A673 (cell line): ENCODE measurements around the gene NF1. TPM values are rescaled to one million over a fixed set of nuclear protein-coding genes. Genes with fewer than 3 reads are reported as not detected.

Experiments used
- BruUV-seq: library from RNA; stranded (reverse); fragments of 400-500 nt; replicated peaks from 2 replicates; lab custom pipeline; 2021; lab: Mats Ljungman, UMichigan
- CTCF ChIA-PET: fragments of 300-600 bp; sonication (Branson Sonifier 250); formaldehyde crosslinking; loops from one replicate; lab custom pipeline; 2022; ENCODE audit warnings: antibody characterized with exemption; lab: Charles Lee
- POLR2A ChIA-PET: fragments of 300-600 bp; sonication (Branson Sonifier 250); formaldehyde crosslinking; loops from one replicate; lab custom pipeline; 2022; ENCODE audit warnings: antibody characterized with exemption; ENCODE audit not compliant: low non-redundant PET; lab: Charles Lee
- DNase-seq: peaks from one replicate; pipeline ENCODE4 v3.0.0-alpha.2; 2015; ENCODE audit warnings: low spot score
- H3K27ac ChIP-seq: fragments of 200-600 bp; sonication (generic); 2 replicates; pipeline ENCODE4 v1.5.1; 2016; ENCODE audit warnings: mixed run types, low read depth, mild to moderate bottlenecking, mixed read lengths, antibody characterized with exemption, low read length; ENCODE audit not compliant: poor library complexity, severe bottlenecking
- H3K27me3 ChIP-seq: fragments of 200-600 bp; sonication (generic); replicated peaks from 2 replicates; pipeline ENCODE4 v1.6.1; 2017; ENCODE audit warnings: mixed run types, low read depth, mild to moderate bottlenecking, mixed read lengths, antibody characterized with exemption, low read length; ENCODE audit not compliant: insufficient read depth, poor library complexity
- H3K36me3 ChIP-seq: fragments of 200-600 bp; sonication (generic); 2 replicates; pipeline ENCODE4 v1.6.1; 2016; ENCODE audit warnings: mixed run types, mild to moderate bottlenecking, mixed read lengths, antibody characterized with exemption, low read length; ENCODE audit not compliant: insufficient read depth, poor library complexity, severe bottlenecking
- H3K4me1 ChIP-seq: fragments of 200-600 bp; sonication (generic); 2 replicates; pipeline ENCODE4 v1.6.1; 2017; ENCODE audit warnings: mixed run types, mild to moderate bottlenecking, mixed read lengths, antibody characterized with exemption, low read length; ENCODE audit not compliant: insufficient read depth, poor library complexity, severe bottlenecking
- H3K4me3 ChIP-seq: fragments of 200-600 bp; sonication (generic); 2 replicates; pipeline ENCODE4 v1.5.1; 2016; ENCODE audit warnings: low read depth, mixed run types, mild to moderate bottlenecking, mixed read lengths, low read length; ENCODE audit not compliant: poor library complexity, severe bottlenecking
- H3K9me3 ChIP-seq: fragments of 200-600 bp; sonication (generic); 2 replicates; pipeline ENCODE4 v1.6.1; 2016; ENCODE audit warnings: mixed run types, low read depth, mild to moderate bottlenecking, mixed read lengths, antibody characterized with exemption, low read length; ENCODE audit not compliant: poor library complexity, severe bottlenecking
- CTCF ChIP-seq: fragments of 300-800, 200-600 bp; sonication (generic); conservative IDR thresholded peaks from 2 replicates; pipeline ENCODE4 v1.5.1; 2017; ENCODE audit warnings: low read depth, mild to moderate bottlenecking, antibody characterized with exemption, low read length, moderate library complexity, mixed read lengths
- EZH2 ChIP-seq: fragments of 200-600 bp; sonication (generic); IDR thresholded peaks from 2 replicates; pipeline ENCODE4 v1.6.1; 2017; ENCODE audit warnings: borderline replicate concordance, low read depth, mild to moderate bottlenecking, mixed read lengths, antibody characterized with exemption, low read length; ENCODE audit not compliant: poor library complexity, severe bottlenecking
- intact Hi-C: fragments of 100-400 bp; cut with micrococcal nuclease; formaldehyde crosslinking; loops from one replicate; pipeline ENCODE4 v1.10.0; 2022; ENCODE audit not compliant: unreplicated experiment
- total RNA-seq: library from RNA; stranded (reverse); gene quantifications from 2 replicates; pipeline ENCODE4 v1.2.3, GENCODE V29; 2021

The NF1 gene
- total RNA-seq, 1 experiment from 2014 or later, result 32.1 TPM

GRCh38 chr17:31122746-31123145 lies 28.0 kb downstream of the NF1 start:
- no peaks in the 10 kb centered on the region for H3K27me3 ChIP-seq
- no peaks in the 10 kb centered on the region for H3K9me3 ChIP-seq
- POLR2A ChIA-PET, result no interaction called here
- H3K4me1 ChIP-seq, result no peaks in the 10 kb centered on the region
- DNase-seq, result no peak
- no peak for TF ChIP-seq EZH2
- TF ChIP-seq CTCF, result no peak
- CTCF ChIA-PET, result no interaction called here
- no peak overlapping the region for H3K4me3 ChIP-seq
- H3K27ac ChIP-seq, result no peak overlapping the region
- H3K36me3 ChIP-seq, result no peaks in the 10 kb centered on the region
- BruUV-seq, result no TSS peak
- intact Hi-C loops, result no loop called here

GRCh38 chr17:31126318-31126717 lies 31.5 kb downstream of the NF1 start:
- no peaks in the 10 kb centered on the region for H3K27me3 ChIP-seq
- no peak for TF ChIP-seq EZH2
- no peak for TF ChIP-seq CTCF
- H3K4me1 ChIP-seq, result no peaks in the 10 kb centered on the region
- H3K36me3 ChIP-seq, result no peaks in the 10 kb centered on the region
- intact Hi-C loops, result no loop called here
- H3K27ac ChIP-seq, result no peak overlapping the region
- CTCF ChIA-PET, result no interaction called here
- no peak overlapping the region for H3K4me3 ChIP-seq
- POLR2A ChIA-PET, result interaction anchor here (0.6 kb wide), 1 partner anchor 1907 kb away, joined by 3 read pairs; no protein-coding TSS in a partner anchor
- no peak for DNase-seq
- no TSS peak for BruUV-seq
- H3K9me3 ChIP-seq, result no peaks in the 10 kb centered on the region

GRCh38 chr17:31128241-31128640 lies 33.5 kb downstream of the NF1 start:
- POLR2A ChIA-PET, result no interaction called here
- no peaks in the 10 kb centered on the region for H3K36me3 ChIP-seq
- no peaks in the 10 kb centered on the region for H3K4me1 ChIP-seq
- CTCF ChIA-PET, result no interaction called here
- intact Hi-C loops, result no loop called here
- no TSS peak for BruUV-seq
- TF ChIP-seq EZH2 (no peak), CTCF (no peak)
- DNase-seq, result no peak
- no peaks in the 10 kb centered on the region for H3K27me3 ChIP-seq
- no peaks in the 10 kb centered on the region for H3K9me3 ChIP-seq
- H3K4me3 ChIP-seq, result no peak overlapping the region
- no peak overlapping the region for H3K27ac ChIP-seq
